Small intestine (tissue), 7 donors: ENCODE data around the gene POFUT1. TPM values are rescaled to one million over a fixed set of nuclear protein-coding genes. Genes with fewer than 3 reads are reported as not detected.
"Not testable (repeated sequence)": the region's sequence is repeated elsewhere in the genome, so short reads cannot be mapped to it uniquely, and the experiment has no call there.

Source experiments
- DNase-seq, 2 donors: peaks; one replicate each; pipeline versions ENCODE4 v3.0.0 to v3.0.0-alpha.2; 2013
- FAIRE-seq: peaks from 2 replicates; lab custom pipeline; 2012; peaks lifted over from hg19 to GRCh38; lab: Jason Lieb, UNC
- H3K27ac ChIP-seq, 3 donors: one replicate each; pipeline ENCODE4 v1.5.1; 2013; ENCODE audit warnings: low read length in 2 of 3, mild to moderate bottlenecking in 2 of 3, control low read depth in 1 of 3, inconsistent platforms in 1 of 3, low read depth in 1 of 3, moderate library complexity in 1 of 3
- H3K27me3 ChIP-seq, 3 donors: one replicate each; pipeline ENCODE4 v1.6.1; 2013; ENCODE audit warnings: low read length in 3 of 3, inconsistent platforms in 1 of 3; ENCODE audit not compliant: control insufficient read depth in 3 of 3, insufficient read depth in 3 of 3
- H3K36me3 ChIP-seq, 3 donors: one replicate each; pipeline ENCODE4 v1.6.1; 2013; ENCODE audit warnings: low read length in 3 of 3, inconsistent platforms in 1 of 3, low read depth in 1 of 3, mild to moderate bottlenecking in 1 of 3, moderate library complexity in 1 of 3; ENCODE audit not compliant: control insufficient read depth in 3 of 3, insufficient read depth in 2 of 3
- H3K4me1 ChIP-seq, 3 donors: one replicate each; pipeline ENCODE4 v1.6.1; 2013; ENCODE audit warnings: low read length in 2 of 3, inconsistent platforms in 1 of 3, low read depth in 1 of 3, mild to moderate bottlenecking in 1 of 3, moderate library complexity in 1 of 3; ENCODE audit not compliant: control insufficient read depth in 3 of 3, insufficient read depth in 2 of 3
- H3K4me3 ChIP-seq, 3 donors: one replicate each; pipeline ENCODE4 v1.5.1; 2013; ENCODE audit warnings: low read length in 3 of 3, control low read depth in 1 of 3, inconsistent platforms in 1 of 3, low read depth in 1 of 3, mild to moderate bottlenecking in 1 of 3, moderate library complexity in 1 of 3
- H3K9me3 ChIP-seq, 2 donors: one replicate each; pipeline ENCODE4 v1.6.1; 2013; ENCODE audit warnings: low read depth in 1 of 2, low read length in 1 of 2; ENCODE audit not compliant: control insufficient read depth in 2 of 2, insufficient read depth in 1 of 2
- WGBS, 3 donors: extraction: QIAGEN DNeasy Blood & Tissue Kit; methylation state at CpG; one replicate each; pipeline ENCODE4 v1.1.7; 2013; 5-methylcytosine and 5-hydroxymethylcytosine counted together
- polyA plus RNA-seq, 4 donors: library from polyadenylated mRNA; stranded (reverse) in 3 of 4; unstranded in 1 of 4; fragments of 200-250 nt in 3 of 4; fragments of 120-200 nt in 1 of 4; gene quantifications; one replicate each; pipeline versions ENCODE4 v1.2.1 to v1.2.3, GENCODE V29; 2013
- donor health status: healthy with polysubstance abuse.
- donor health status: control.
- donor health status: control.
- donor health status: Bipolar disorder and iron deficiency.
- donor health status: healthy.

The POFUT1 gene
- polyA plus RNA-seq, 4 donors, result 11.1 to 147 (median 21.0) TPM

DNA sequence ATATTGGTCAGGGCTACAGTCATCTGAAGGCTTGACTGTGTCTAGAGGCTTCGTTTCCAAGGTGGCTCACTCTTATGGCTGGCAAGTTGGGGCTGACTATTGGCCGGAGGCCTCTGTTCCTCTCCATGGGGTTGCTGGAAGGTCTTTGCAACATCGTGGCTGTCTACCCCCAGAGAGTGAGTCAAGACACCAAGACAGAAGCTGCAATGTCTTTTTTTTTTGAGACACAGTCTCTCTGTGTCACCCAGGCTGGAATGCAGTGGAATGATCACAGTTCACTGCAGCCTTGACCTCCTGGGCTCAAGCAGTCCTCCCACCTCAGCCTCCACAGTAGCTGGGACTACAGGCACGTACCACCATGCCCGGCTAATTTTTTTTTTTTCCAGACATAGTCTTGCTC, 40.4 kb downstream of the POFUT1 start:
- no peak overlapping the region for H3K4me3 ChIP-seq
- no peaks in the 10 kb centered on the region for H3K27me3 ChIP-seq
- H3K9me3 ChIP-seq, result no peaks in the 10 kb centered on the region
- H3K27ac ChIP-seq, result no peak overlapping the region
- DNase-seq (no peak), FAIRE-seq (no peak)
- H3K36me3 ChIP-seq, result no peaks in the 10 kb centered on the region
- H3K4me1 ChIP-seq, result peaks cover 0 to 19% (median 0%) of the 10 kb centered on the region in 3 donors
- WGBS, 3 donors, result 83 to 92% (median 87%) methylated on average over 5 of the region's 5 CpGs

DNA sequence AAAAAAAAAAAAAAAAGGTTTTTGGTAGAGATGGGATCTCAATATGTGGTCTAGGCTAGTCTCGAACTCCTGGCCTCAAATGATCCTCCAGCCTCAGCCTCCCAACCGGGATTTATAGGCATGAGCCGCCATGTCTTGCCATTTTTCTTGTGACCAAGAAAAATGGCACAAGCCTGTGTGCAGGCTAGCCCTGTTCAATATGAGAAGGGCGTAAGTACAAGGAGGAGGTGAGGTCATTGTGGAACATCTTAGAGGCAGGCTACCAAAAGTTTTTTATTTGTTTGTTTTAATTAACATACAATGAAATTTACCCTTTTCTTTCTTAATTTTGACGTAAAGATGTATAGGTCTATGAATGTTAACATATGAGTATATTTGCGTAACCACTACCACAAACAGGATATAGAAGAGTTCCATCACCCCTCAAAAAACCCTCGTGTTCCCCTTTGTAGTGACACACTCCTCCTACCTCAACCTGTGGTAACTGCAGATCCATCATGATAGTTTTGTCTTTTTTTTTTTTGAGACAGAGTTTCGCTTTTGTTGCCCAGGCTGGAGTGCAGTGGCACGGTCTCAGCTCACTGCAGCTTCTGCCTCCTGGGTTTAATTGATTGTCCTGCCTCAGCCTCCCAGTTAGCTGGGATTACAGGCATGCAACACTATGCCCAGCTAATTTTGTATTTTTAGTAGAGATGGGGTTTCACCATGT, 41.5 kb downstream of the POFUT1 start:
- 79 to 86% (median 86%) methylated on average over 9 of the region's 9 CpGs for WGBS, 3 donors
- no peaks in the 10 kb centered on the region for H3K27me3 ChIP-seq
- H3K36me3 ChIP-seq, result no peaks in the 10 kb centered on the region
- no peak overlapping the region for H3K27ac ChIP-seq
- no peak overlapping the region for H3K4me3 ChIP-seq
- H3K4me1 ChIP-seq, result peaks cover 0 to 9% (median 0%) of the 10 kb centered on the region in 3 donors
- no peak for FAIRE-seq
- peaks cover 0 to 5% of the 10 kb centered on the region in 2 donors for H3K9me3 ChIP-seq
- no peak for DNase-seq

GRCh38 chr20:32251470-32251869, 43.8 kb downstream of the POFUT1 start:
- Histone ChIP-seq H3K36me3 (no peaks in the 10 kb centered on the region), H3K27ac (no peak overlapping the region), H3K4me1 (peaks cover 0 to under 1% (median 0%) of the 10 kb centered on the region in 3 donors), H3K4me3 (no peak overlapping the region), H3K9me3 (peaks cover 0 to 5% of the 10 kb centered on the region in 2 donors), H3K27me3 (no peaks in the 10 kb centered on the region)
- 30 to 68% (median 66%) methylated on average over 3 of the region's 3 CpGs for WGBS, 3 donors
- FAIRE-seq, result no peak
- no peak for DNase-seq

GRCh38 chr20:32252189-32252588, 44.5 kb downstream of the POFUT1 start:
- H3K36me3 ChIP-seq, result no peaks in the 10 kb centered on the region
- H3K9me3 ChIP-seq, result peaks cover 0 to 5% of the 10 kb centered on the region in 2 donors
- 76 to 88% (median 85%) methylated on average over 6 of the region's 6 CpGs for WGBS, 3 donors
- no peak overlapping the region for H3K27ac ChIP-seq
- DNase-seq (no peak), FAIRE-seq (no peak)
- H3K27me3 ChIP-seq, result no peaks in the 10 kb centered on the region
- H3K4me1 ChIP-seq, result peaks cover 0 to 5% (median 0%) of the 10 kb centered on the region in 3 donors
- no peak overlapping the region for H3K4me3 ChIP-seq

GRCh38 chr20:32260973-32261372, 53.3 kb downstream of the POFUT1 start:
- H3K27me3 ChIP-seq, H3K4me3 ChIP-seq, FAIRE-seq, H3K9me3 ChIP-seq, H3K36me3 ChIP-seq, H3K4me1 ChIP-seq, DNase-seq, H3K27ac ChIP-seq: not testable (repeated sequence)
- WGBS, 3 donors, result 89 to 90% (median 89%) methylated on average over 9 to 10 of the region's 10 CpGs

DNA sequence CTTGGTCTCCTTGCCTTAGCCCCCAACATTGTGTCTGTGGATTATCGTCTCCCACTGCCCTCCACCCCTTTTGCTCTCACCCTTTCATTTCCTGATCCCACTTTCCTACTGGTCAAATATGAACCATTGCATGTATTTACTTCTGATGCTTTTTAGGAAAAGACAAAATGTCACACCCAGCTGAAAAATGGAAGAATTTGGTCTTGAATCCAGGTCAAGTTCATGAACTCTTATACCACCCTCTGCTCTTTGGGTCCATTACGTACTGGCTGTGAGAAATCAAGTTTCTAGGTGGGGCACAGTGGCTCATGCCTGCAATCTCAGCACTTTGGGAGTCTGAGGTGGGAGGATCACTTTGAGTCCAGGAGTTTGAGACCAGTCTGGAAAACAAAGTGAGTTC, 54.0 kb downstream of the POFUT1 start:
- FAIRE-seq (no peak), DNase-seq (no peak)
- 75 to 90% (median 89%) methylated on average over 2 of the region's 2 CpGs for WGBS, 3 donors
- Histone ChIP-seq H3K4me1 (peaks cover 0 to 4% (median 0%) of the 10 kb centered on the region in 3 donors), H3K27me3 (no peaks in the 10 kb centered on the region), H3K36me3 (no peaks in the 10 kb centered on the region), H3K27ac (no peak overlapping the region), H3K9me3 (no peaks in the 10 kb centered on the region), H3K4me3 (no peak overlapping the region)

- no peak for FAIRE-seq
- H3K4me1 ChIP-seq, result no peaks in the 10 kb centered on the region
- whole genome bisulfite sequencing, 3 donors, result 66 to 74% (median 68%) methylated on average over 7 of the region's 7 CpGs
Observed at GRCh38 chr20:32263398-32263954, 55.8 kb downstream of the POFUT1 start.

GRCh38 chr20:32271620-32272019, 63.9 kb downstream of the POFUT1 start:
- H3K27ac ChIP-seq, result no peak overlapping the region
- no peak for DNase-seq
- H3K4me1 ChIP-seq, result no peaks in the 10 kb centered on the region
- FAIRE-seq, result no peak
- H3K9me3 ChIP-seq, result no peaks in the 10 kb centered on the region
- H3K27me3 ChIP-seq, result no peaks in the 10 kb centered on the region
- H3K36me3 ChIP-seq, result no peaks in the 10 kb centered on the region
- WGBS, 3 donors, result 82 to 94% (median 92%) methylated on average over 5 of the region's 5 CpGs
- no peak overlapping the region for H3K4me3 ChIP-seq

More at GRCh38 chr20:32263398-32263954, 55.8 kb downstream of the POFUT1 start:
- Histone ChIP-seq H3K4me3 (no peak overlapping the region), H3K9me3 (no peaks in the 10 kb centered on the region), H3K27me3 (no peaks in the 10 kb centered on the region), H3K36me3 (no peaks in the 10 kb centered on the region), H3K27ac (no peak overlapping the region)
- no peak for DNase-seq
